Activated naive CD4-positive, alpha-beta T cell treated with anti-CD3 and anti-CD28 coated beads for 36 hours (primary cell): ENCODE measurements around the gene CLEC4M. TPM values are rescaled to one million over a fixed set of nuclear protein-coding genes. Genes with fewer than 3 reads are reported as not detected.
"Not testable (repeated sequence)": the region's sequence is repeated elsewhere in the genome, so short reads cannot be mapped to it uniquely, and the experiment has no call there.

Experiments
- CTCF ChIA-PET: fragments of 350-600 bp; sonication (Branson Sonifier 250); formaldehyde crosslinking; loops from one replicate; lab custom pipeline; 2021; ENCODE audit warnings: antibody characterized with exemption; lab: Charles Lee
- DNase-seq: peaks from one replicate; pipeline ENCODE4 v3.0.0-alpha.2; 2020
- H3K27ac Mint-ChIP-seq: one replicate; pipeline ENCODE4 v1.8.0; 2021; ENCODE audit warnings: mild to moderate bottlenecking, mixed read lengths
- H3K27me3 Mint-ChIP-seq: one replicate; pipeline ENCODE4 v1.8.0; 2021; ENCODE audit warnings: low read depth, mixed read lengths
- H3K36me3 Mint-ChIP-seq: one replicate; pipeline ENCODE4 v1.8.0; 2021; ENCODE audit warnings: low read depth, mixed read lengths
- H3K4me1 Mint-ChIP-seq: one replicate; pipeline ENCODE4 v1.8.0; 2021; ENCODE audit warnings: low read depth, mixed read lengths
- H3K4me3 Mint-ChIP-seq: one replicate; pipeline ENCODE4 v1.8.0; 2021; ENCODE audit warnings: mild to moderate bottlenecking, moderate library complexity, mixed read lengths
- H3K9me3 Mint-ChIP-seq: one replicate; pipeline ENCODE4 v1.8.0; 2021; ENCODE audit warnings: mixed read lengths
- intact Hi-C: fragments of 100-400 bp; cut with micrococcal nuclease; formaldehyde crosslinking; loops from one replicate; pipeline ENCODE4 v1.15.1; 2023
- total RNA-seq, 2 experiments: library from RNA; stranded (reverse); gene quantifications; one replicate each; pipeline ENCODE4 v1.2.3, GENCODE V29; 2021

CLEC4M gene
- total RNA-seq, 2 experiments from 2014 or later: not detected

GRCh38 chr19:7744199-7744786 is 18.8 kb upstream of the CLEC4M start:
- H3K27me3 Mint-ChIP-seq: peaks cover 36% of the 10 kb centered on the region
- peaks cover 3% of the 10 kb centered on the region for H3K9me3 Mint-ChIP-seq
- H3K27ac Mint-ChIP-seq: no peak overlapping the region
- peaks cover 9% of the 10 kb centered on the region for H3K4me1 Mint-ChIP-seq
- CTCF ChIA-PET: no interaction called here
- H3K36me3 Mint-ChIP-seq: peaks cover 2% of the 10 kb centered on the region
- no peak for DNase-seq
- intact Hi-C loops: no loop called here
- no peak overlapping the region for H3K4me3 Mint-ChIP-seq

- CTCF ChIA-PET: interaction anchor here (0.7 kb wide), 1 partner anchor 29 kb away, joined by 3 read pairs; no protein-coding TSS in a partner anchor
- DNase-seq: no peak
- intact Hi-C loops: no loop called here
- no peak overlapping the region for H3K27ac Mint-ChIP-seq
- H3K36me3 Mint-ChIP-seq: peaks cover 2% of the 10 kb centered on the region
- peaks cover 32% of the 10 kb centered on the region for H3K27me3 Mint-ChIP-seq
- peaks cover 10% of the 10 kb centered on the region for H3K4me1 Mint-ChIP-seq
- no peak overlapping the region for H3K4me3 Mint-ChIP-seq
- peaks cover 3% of the 10 kb centered on the region for H3K9me3 Mint-ChIP-seq
These were observed 18.0 kb upstream of the CLEC4M start for GRCh38 chr19:7744871-7745650.

GRCh38 chr19:7746306-7746705 is 16.7 kb upstream of the CLEC4M start:
- CTCF ChIA-PET, H3K4me3 Mint-ChIP-seq, H3K27ac Mint-ChIP-seq, DNase-seq, H3K36me3 Mint-ChIP-seq, intact Hi-C loops: not testable (repeated sequence)
- H3K27me3 Mint-ChIP-seq: peaks cover 24% of the 10 kb centered on the region
- H3K9me3 Mint-ChIP-seq: peaks cover 11% of the 10 kb centered on the region
- peaks cover 19% of the 10 kb centered on the region for H3K4me1 Mint-ChIP-seq

- Mint-ChIP-seq H3K27ac (no peak within 1 kb of the TSS), H3K4me1 (peaks cover 22% of the 10 kb centered on the region), H3K4me3 (no peak within 1 kb of the TSS), H3K9me3 (peaks cover 14% of the 10 kb centered on the region), H3K36me3 (no peaks in the 10 kb centered on the region), H3K27me3 (peaks cover 18% of the 10 kb centered on the region)
- CTCF ChIA-PET: interaction anchor here (0.6 to 1.6 kb wide), 2 partner anchors 66 to 272 kb away, joined by 3 to 6 read pairs; partner anchors contain the start of gene TRAPPC5
- intact Hi-C loops: no loop called here
- DNase-seq: no peak
These were observed 15.8 kb upstream of the CLEC4M start, which contains the start of gene CD209 for GRCh38 chr19:7746903-7747884. Gene CD209, minus strand, starts transcription at chr19:7747534. Its CDS starts 23 bp downstream, at chr19:7747511.

- CTCF ChIA-PET: interaction anchor here (1.6 kb wide), 1 partner anchor 67 kb away, joined by 6 read pairs; the partner anchor contains the start of gene TRAPPC5
- H3K9me3 Mint-ChIP-seq: peaks cover 16% of the 10 kb centered on the region
- peaks cover 26% of the 10 kb centered on the region for H3K4me1 Mint-ChIP-seq
- H3K27ac Mint-ChIP-seq: no peak overlapping the region
- no peak overlapping the region for H3K4me3 Mint-ChIP-seq
- intact Hi-C loops: loop anchor here (1.0 kb wide), 1 partner anchor 51 kb away; no protein-coding TSS in a partner anchor
- H3K36me3 Mint-ChIP-seq: no peaks in the 10 kb centered on the region
- H3K27me3 Mint-ChIP-seq: peaks cover 13% of the 10 kb centered on the region
- DNase-seq: no peak
These were observed 14.9 kb upstream of the CLEC4M start for GRCh38 chr19:7748171-7748570.

- H3K9me3 Mint-ChIP-seq: peaks cover 19% of the 10 kb centered on the region
- peaks cover 13% of the 10 kb centered on the region for H3K27me3 Mint-ChIP-seq
- peak; percentile 40 for DNase-seq
- H3K27ac Mint-ChIP-seq: no peak overlapping the region
- intact Hi-C loops: loop anchor here (1.0 kb wide), 1 partner anchor 51 kb away; no protein-coding TSS in a partner anchor
- CTCF ChIA-PET: no interaction called here
- H3K36me3 Mint-ChIP-seq: no peaks in the 10 kb centered on the region
- no peak overlapping the region for H3K4me3 Mint-ChIP-seq
- peaks cover 26% of the 10 kb centered on the region for H3K4me1 Mint-ChIP-seq
These were observed 14.3 kb upstream of the CLEC4M start for GRCh38 chr19:7748756-7749155.

GRCh38 chr19:7751157-7751783 is 11.8 kb upstream of the CLEC4M start:
- intact Hi-C loops: loop anchor here (1.0 kb wide), 4 partner anchors 13 to 56 kb away; no protein-coding TSS in a partner anchor
- Mint-ChIP-seq H3K27me3 (peaks cover 8% of the 10 kb centered on the region), H3K36me3 (peaks cover 2% of the 10 kb centered on the region), H3K4me1 (peaks cover 31% of the 10 kb centered on the region), H3K9me3 (peaks cover 40% of the 10 kb centered on the region), H3K4me3 (no peak overlapping the region), H3K27ac (peak overlapping the region; percentile 50)
- peak; percentile 75 for DNase-seq
- CTCF ChIA-PET: interaction anchor here (1.0 to 2.2 kb wide), 2 partner anchors 49 to 183 kb away, joined by 4 to 5 read pairs; no protein-coding TSS in a partner anchor

- H3K9me3 Mint-ChIP-seq: peaks cover 60% of the 10 kb centered on the region
- H3K27ac Mint-ChIP-seq: no peak overlapping the region
- peaks cover 4% of the 10 kb centered on the region for H3K27me3 Mint-ChIP-seq
- H3K4me1 Mint-ChIP-seq: peaks cover 20% of the 10 kb centered on the region
- CTCF ChIA-PET: no interaction called here
- H3K36me3 Mint-ChIP-seq: peaks cover 19% of the 10 kb centered on the region
- no peak for DNase-seq
- intact Hi-C loops: no loop called here
- no peak overlapping the region for H3K4me3 Mint-ChIP-seq
These were observed 6.8 kb upstream of the CLEC4M start for GRCh38 chr19:7756258-7756657.

GRCh38 chr19:7757358-7757757 is 5.7 kb upstream of the CLEC4M start:
- peaks cover 19% of the 10 kb centered on the region for H3K36me3 Mint-ChIP-seq
- no peak overlapping the region for H3K4me3 Mint-ChIP-seq
- H3K27me3 Mint-ChIP-seq: peaks cover 4% of the 10 kb centered on the region
- intact Hi-C loops: no loop called here
- no peak for DNase-seq
- H3K9me3 Mint-ChIP-seq: peaks cover 56% of the 10 kb centered on the region
- peaks cover 14% of the 10 kb centered on the region for H3K4me1 Mint-ChIP-seq
- no peak overlapping the region for H3K27ac Mint-ChIP-seq
- CTCF ChIA-PET: interaction anchor here (0.6 kb wide), 1 partner anchor 101 kb away, joined by 4 read pairs; no protein-coding TSS in a partner anchor

GRCh38 chr19:7759156-7759555 is 3.9 kb upstream of the CLEC4M start:
- Mint-ChIP-seq H3K4me3 (no peak overlapping the region), H3K27ac (no peak overlapping the region), H3K4me1 (peaks cover 12% of the 10 kb centered on the region), H3K27me3 (peaks cover 4% of the 10 kb centered on the region), H3K9me3 (peaks cover 50% of the 10 kb centered on the region), H3K36me3 (peaks cover 19% of the 10 kb centered on the region)
- intact Hi-C loops: no loop called here
- CTCF ChIA-PET: no interaction called here
- no peak for DNase-seq

GRCh38 chr19:7763696-7764095 is 653 bp downstream of the CLEC4M start:
- Mint-ChIP-seq H3K27me3 (peaks cover 4% of the 10 kb centered on the region), H3K36me3 (peaks cover 8% of the 10 kb centered on the region), H3K9me3 (peaks cover 9% of the 10 kb centered on the region), H3K27ac (no peak overlapping the region), H3K4me1 (peaks cover 6% of the 10 kb centered on the region), H3K4me3 (no peak overlapping the region)
- CTCF ChIA-PET: no interaction called here
- DNase-seq: no peak
- intact Hi-C loops: no loop called here
